HepG2 (cell line): ENCODE data around the gene MPO. TPM values are rescaled to one million over a fixed set of nuclear protein-coding genes. Genes with fewer than 3 reads are reported as not detected.

Source experiments
- ATAC-seq: fragments of 200-7000 bp; cut with Tn5 transposase; 3 replicates; pipeline ENCODE4 v1.9.1; 2020; ENCODE audit warnings: mild to moderate bottlenecking, moderate library complexity
- BruUV-seq: library from RNA; stranded (reverse); fragments of 400-500 nt; replicated peaks from 2 replicates; lab custom pipeline; 2021; lab: Mats Ljungman, UMichigan
- CTCF ChIA-PET: fragments of 300-600 bp; formaldehyde crosslinking; extraction: SDS; loops from one replicate; lab custom pipeline; 2021; ENCODE audit warnings: low total read pairs, inconsistent platforms, low intra/inter-chr PET ratio; lab: Yijun Ruan, JAX
- POLR2A ChIA-PET: fragments of 350-600 bp; sonication (Branson Sonifier 250); formaldehyde crosslinking; loops from one replicate; lab custom pipeline; 2020; ENCODE audit warnings: antibody characterized with exemption, inconsistent platforms; lab: Yijun Ruan, JAX
- DNase-seq: peaks from one replicate; pipeline ENCODE4 v3.0.0-alpha.2; 2015; ENCODE audit warnings: low spot score
- FAIRE-seq: peaks from 3 replicates; lab custom pipeline; 2011; peaks lifted over from hg19 to GRCh38; lab: Jason Lieb, UNC
- H2AFZ ChIP-seq: one replicate; pipeline ENCODE4 v1.6.1; 2011; ENCODE audit warnings: low read length, inconsistent platforms
- H3K27ac ChIP-seq: fragments of 300-600 bp; 3 replicates; pipeline ENCODE4 v1.8.0; 2011; ENCODE audit warnings: mixed run types, mild to moderate bottlenecking, mixed read lengths, low read length, inconsistent platforms; ENCODE audit not compliant: insufficient read depth; ENCODE audit errors: extremely low read length
- H3K27me3 ChIP-seq, 2 experiments: fragments of 200-600 bp in 1 of 2; 2 replicates in 1 of 2; 3 replicates in 1 of 2; pipeline versions ENCODE4 v1.6.0 to v1.8.0; 2011; ENCODE audit warnings: low read length in 2 of 2, mild to moderate bottlenecking in 2 of 2, moderate library complexity in 2 of 2, inconsistent platforms in 1 of 2; ENCODE audit not compliant: insufficient read depth in 2 of 2, control insufficient read depth in 1 of 2
- H3K36me3 ChIP-seq, 2 experiments: fragments of 200-600 bp in 1 of 2; replicated peaks in 1 of 2; 2 replicates in 1 of 2; 3 replicates in 1 of 2; pipeline versions ENCODE4 v1.5.1 to v1.8.0; 2011; ENCODE audit warnings: low read length in 2 of 2, inconsistent platforms in 1 of 2; ENCODE audit not compliant: insufficient read depth in 2 of 2, control insufficient read depth in 1 of 2
- H3K4me1 ChIP-seq: 2 replicates; pipeline ENCODE4 v1.5.1; 2012; ENCODE audit warnings: low read length, inconsistent platforms; ENCODE audit not compliant: insufficient read depth
- H3K4me2 ChIP-seq: 2 replicates; pipeline ENCODE4 v1.6.0; 2011; ENCODE audit warnings: low read depth, low read length, inconsistent platforms
- H3K4me3 ChIP-seq, 3 experiments: fragments of 200-600 bp in 1 of 3; sonication (generic), shearing (Covaris generic) in 1 of 3; replicated peaks in 1 of 3; 2 replicates each; pipeline ENCODE4 v1.5.1; 2011 to 2016; ENCODE audit warnings: low read length in 3 of 3, inconsistent platforms in 2 of 3, low read depth in 2 of 3, mild to moderate bottlenecking in 2 of 3, control low read depth in 1 of 3, mixed read lengths in 1 of 3; ENCODE audit not compliant: insufficient read depth in 1 of 3
- H3K79me2 ChIP-seq: one replicate; pipeline ENCODE4 v1.6.1; 2011; ENCODE audit warnings: low read length, inconsistent platforms; ENCODE audit not compliant: insufficient read depth
- H3K9ac ChIP-seq: 2 replicates; pipeline ENCODE4 v1.6.0; 2011; ENCODE audit warnings: mild to moderate bottlenecking, low read depth, low read length, inconsistent platforms; ENCODE audit not compliant: insufficient read depth
- H3K9me3 ChIP-seq: 2 replicates; pipeline ENCODE4 v1.5.1; 2012; ENCODE audit warnings: mild to moderate bottlenecking, low read length
- H4K20me1 ChIP-seq: 2 replicates; pipeline ENCODE4 v1.6.0; 2011; ENCODE audit warnings: inconsistent platforms, mild to moderate bottlenecking, low read length, moderate library complexity; ENCODE audit not compliant: insufficient read depth
- ATF7 ChIP-seq, 2 experiments: fragments of 450-650 bp in 1 of 2; sonication (generic) in 1 of 2; formaldehyde crosslinking in 1 of 2; IDR thresholded peaks; 2 replicates each; pipeline versions ENCODE4 v1.4.0 to v1.6.1; 2016 to 2020; ENCODE audit warnings: antibody characterized with exemption in 1 of 2, mild to moderate bottlenecking in 1 of 2, missing genetic modification reagents in 1 of 2
- CREB1 ChIP-seq, 2 experiments: fragments of 450-650 bp in 1 of 2; IDR thresholded peaks; 2 replicates each; pipeline ENCODE4 v1.6.1; 2016 to 2017; ENCODE audit warnings: control low read depth in 1 of 2, mild to moderate bottlenecking in 1 of 2, missing compliant biosample characterization in 1 of 2, missing genetic modification characterization in 1 of 2
- PTBP1 ChIP-seq: fragments of 200-400 bp; formaldehyde crosslinking; IDR thresholded peaks from 2 replicates; pipeline ENCODE4 v1.6.1; 2018; ENCODE audit warnings: low read length, low read depth; ENCODE audit not compliant: poor library complexity, severe bottlenecking
- STAG1 ChIP-seq: sonication (generic); formaldehyde crosslinking; IDR thresholded peaks from 2 replicates; pipeline ENCODE4 v1.4.0; 2020; ENCODE audit warnings: missing genetic modification reagents
- TFDP1 ChIP-seq: IDR thresholded peaks from 2 replicates; pipeline ENCODE4 v1.6.1; 2016; ENCODE audit warnings: missing compliant biosample characterization, missing genetic modification reagents, borderline replicate concordance
- ZNF337 ChIP-seq: sonication (generic); formaldehyde crosslinking; IDR thresholded peaks from 2 replicates; pipeline ENCODE4 v1.5.1; 2020; ENCODE audit warnings: missing genetic modification reagents, low read depth, mild to moderate bottlenecking, borderline replicate concordance
- WGBS: methylation state at CpG from one replicate; pipeline ENCODE4 v1.1.6; 2017; ENCODE audit warnings: low lambda C conversion rate; 5-methylcytosine and 5-hydroxymethylcytosine counted together
- in situ Hi-C: cut with HindIII; loops from 2 replicates; pipeline ENCODE4 v1.10.0; 2017; ENCODE audit warnings: low pct_unique_long_range_greater_than_20kb; ENCODE audit not compliant: extremely low pct_ligation_motif_present
- intact Hi-C: fragments of 100-400 bp; cut with micrococcal nuclease; formaldehyde crosslinking; loops from one replicate; pipeline ENCODE4 v1.10.0; 2022; ENCODE audit not compliant: unreplicated experiment
- polyA plus RNA-seq, 8 experiments: library from polyadenylated mRNA; depleted of rRNA in 3 of 8; stranded (reverse) in 7 of 8; unstranded in 1 of 8; fragments of >200 nt; fragmentation: Illumina TruSeq in 4 of 8; extraction: Trizol in 4 of 8; gene quantifications; 2 replicates each; pipeline versions ENCODE4 v1.2.1 to v1.2.3, GENCODE V29; 2011 to 2016; ENCODE audit warnings: low read depth in 4 of 8, missing spikeins in 1 of 8, mixed read lengths in 1 of 8; ENCODE audit not compliant: insufficient read depth in 1 of 8
- total RNA-seq, 5 experiments: library from RNA; depleted of rRNA; stranded (reverse); fragments of >200 nt; fragmentation: Illumina TruSeq; extraction: Trizol; gene quantifications; 2 replicates each; pipeline ENCODE4 v1.2.3, GENCODE V29; 2016; ENCODE audit warnings: low read depth in 1 of 5
- TF ChIP-seq, protein P1 (sequence below): fragments of 450-650 bp; IDR thresholded peaks from 2 replicates; pipeline ENCODE4 v1.6.1; 2017

Gene MPO
- total and polyA plus RNA-seq, 2 of the 13 experiments (the other 11 are each of a cell fraction or from before 2014, with no cell fraction given) = not detected

DNA sequence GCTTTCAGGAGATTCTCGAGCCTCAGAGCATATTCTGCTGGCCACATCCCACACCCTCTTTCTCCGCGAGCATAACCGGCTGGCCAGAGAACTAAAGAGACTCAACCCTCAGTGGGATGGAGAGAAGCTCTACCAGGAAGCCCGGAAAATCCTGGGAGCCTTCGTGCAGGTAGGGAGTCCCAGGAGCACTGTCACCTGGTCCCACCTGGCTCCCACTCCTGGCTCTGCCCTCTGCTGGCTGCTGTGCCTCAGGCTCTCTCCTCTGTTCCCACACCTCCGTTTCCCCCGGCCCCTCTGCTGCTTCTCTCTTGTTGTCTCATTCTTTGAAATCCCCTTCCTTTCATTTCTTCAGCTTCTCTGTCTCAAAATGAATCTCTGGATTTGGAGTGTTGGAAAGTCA is 25.9 kb downstream of the MPO start (continued):
- no peak for TF ChIP-seq ZNF337
- TF ChIP-seq STAG1 (CRISPR knock-in tag) = peak; percentile 31

- BruUV-seq = no TSS peak
- H4K20me1 ChIP-seq = no peaks in the 10 kb centered on the region
- H3K9ac ChIP-seq = no peak overlapping the region
- no peak overlapping the region for H2AFZ ChIP-seq
- H3K9me3 ChIP-seq = no peaks in the 10 kb centered on the region
- H3K79me2 ChIP-seq = no peaks in the 10 kb centered on the region
- H3K4me1 ChIP-seq = peaks cover 31% of the 10 kb centered on the region
- H3K27ac ChIP-seq = no peak overlapping the region
- in situ Hi-C loops = no loop called here
- TF ChIP-seq TFDP1 (CRISPR knock-in tag) = no peak
- TF ChIP-seq CREB1 (IDR thresholded peaks at IDR 0.05) = peak; percentile 63
- no peak for TF ChIP-seq CREB1 (CRISPR knock-in tag; IDR thresholded peaks at IDR 0.05)
- TF ChIP-seq ATF7 (IDR thresholded peaks at IDR 0.05) = peak; percentile 57
- TF ChIP-seq ATF7 (CRISPR knock-in tag; IDR thresholded peaks at IDR 0.05) = no peak
- no peak overlapping the region for H3K4me3 ChIP-seq
- 1% methylated on average over 3 of the region's 3 CpGs for WGBS
- no peak for ATAC-seq
- intact Hi-C loops = no loop called here
- H3K36me3 ChIP-seq = no peaks in the 10 kb centered on the region
- no peak for DNase-seq
- no peak for FAIRE-seq
- CTCF ChIA-PET = no interaction called here
- POLR2A ChIA-PET = no interaction called here
- H3K27me3 ChIP-seq = peaks cover 3 to 46% of the 10 kb centered on the region in 2 experiments; a peak in 4 of 5 replicates
- H3K4me2 ChIP-seq = no peak overlapping the region
Observed at GRCh38 chr17:58253082-58253481, 27.7 kb downstream of the MPO start.

DNA sequence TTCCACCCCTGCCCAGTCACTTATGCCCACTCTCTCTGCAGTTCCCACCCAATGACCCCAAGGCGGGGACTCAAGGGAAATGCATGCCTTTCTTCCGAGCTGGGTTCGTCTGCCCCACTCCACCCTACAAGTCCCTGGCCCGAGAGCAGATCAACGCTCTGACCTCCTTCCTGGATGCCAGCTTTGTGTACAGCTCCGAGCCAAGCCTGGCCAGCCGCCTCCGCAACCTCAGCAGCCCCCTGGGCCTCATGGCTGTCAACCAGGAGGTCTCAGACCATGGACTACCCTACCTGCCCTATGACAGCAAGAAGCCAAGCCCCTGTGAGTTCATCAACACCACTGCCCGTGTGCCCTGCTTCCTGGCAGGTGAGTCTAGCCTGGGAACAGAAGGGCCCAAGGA is 28.6 kb downstream of the MPO start:
- H4K20me1 ChIP-seq = no peaks in the 10 kb centered on the region
- CTCF ChIA-PET = no interaction called here
- WGBS = 42% methylated on average over 9 of the region's 9 CpGs
- peaks cover 3 to 54% of the 10 kb centered on the region in 2 experiments; a peak in 4 of 5 replicates for H3K27me3 ChIP-seq
- ATAC-seq = no peak
- no peak overlapping the region for H3K4me2 ChIP-seq
- no peak overlapping the region for H3K27ac ChIP-seq
- no peak for FAIRE-seq
- H3K4me1 ChIP-seq = peaks cover 38% of the 10 kb centered on the region
- H3K9ac ChIP-seq = no peak overlapping the region
- POLR2A ChIA-PET = no interaction called here
- no TSS peak for BruUV-seq
- no peak overlapping the region for H2AFZ ChIP-seq
- no peaks in the 10 kb centered on the region for H3K36me3 ChIP-seq
- TF ChIP-seq, protein P1, sequence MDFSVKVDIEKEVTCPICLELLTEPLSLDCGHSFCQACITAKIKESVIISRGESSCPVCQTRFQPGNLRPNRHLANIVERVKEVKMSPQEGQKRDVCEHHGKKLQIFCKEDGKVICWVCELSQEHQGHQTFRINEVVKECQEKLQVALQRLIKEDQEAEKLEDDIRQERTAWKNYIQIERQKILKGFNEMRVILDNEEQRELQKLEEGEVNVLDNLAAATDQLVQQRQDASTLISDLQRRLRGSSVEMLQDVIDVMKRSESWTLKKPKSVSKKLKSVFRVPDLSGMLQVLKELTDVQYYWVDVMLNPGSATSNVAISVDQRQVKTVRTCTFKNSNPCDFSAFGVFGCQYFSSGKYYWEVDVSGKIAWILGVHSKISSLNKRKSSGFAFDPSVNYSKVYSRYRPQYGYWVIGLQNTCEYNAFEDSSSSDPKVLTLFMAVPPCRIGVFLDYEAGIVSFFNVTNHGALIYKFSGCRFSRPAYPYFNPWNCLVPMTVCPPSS = no peak
- peak; percentile 66 for TF ChIP-seq PTBP1
- in situ Hi-C loops = no loop called here
- no peak overlapping the region for H3K4me3 ChIP-seq
- intact Hi-C loops = no loop called here
- H3K9me3 ChIP-seq = no peaks in the 10 kb centered on the region
- H3K79me2 ChIP-seq = no peaks in the 10 kb centered on the region
- no peak for DNase-seq
